GM21723 (cell line): ENCODE data around the gene TMED10.
"Not testable (repeated sequence)": the region's sequence is repeated elsewhere in the genome, so short reads cannot be mapped to it uniquely, and the experiment has no call there.

Experiments
- ATAC-seq: cut with Tn5 transposase; IDR thresholded peaks from one replicate; pipeline ENCODE4 v1.9.1; 2021; ENCODE audit warnings: mild to moderate bottlenecking, moderate library complexity; ENCODE audit not compliant: unreplicated experiment

The TMED10 gene

GRCh38 chr14:75196064-75196463 lies 19.7 kb upstream of the TMED10 start:
- ATAC-seq: no peak

- ATAC-seq: no peak
These were observed 14.7 kb upstream of the TMED10 start for GRCh38 chr14:75191100-75191499.

GRCh38 chr14:75190023-75190422 lies 13.6 kb upstream of the TMED10 start:
- ATAC-seq: no peak

GRCh38 chr14:75188520-75189268 lies 12.3 kb upstream of the TMED10 start:
- peak; percentile 62 for ATAC-seq

- ATAC-seq: no peak
These were observed 11.7 kb upstream of the TMED10 start for GRCh38 chr14:75188086-75188485.

GRCh38 chr14:75186953-75187352 lies 10.5 kb upstream of the TMED10 start:
- no peak for ATAC-seq

- no peak for ATAC-seq
These were observed 9.0 kb upstream of the TMED10 start for GRCh38 chr14:75185251-75186040.

GRCh38 chr14:75184492-75184891 lies 8.1 kb upstream of the TMED10 start:
- ATAC-seq: peak; percentile 63

- no peak for ATAC-seq
These were observed 7.6 kb upstream of the TMED10 start for GRCh38 chr14:75184039-75184438.

GRCh38 chr14:75183225-75183624 lies 6.8 kb upstream of the TMED10 start:
- ATAC-seq: no peak

- no peak for ATAC-seq
These were observed 6.4 kb upstream of the TMED10 start for GRCh38 chr14:75182821-75183220.

GRCh38 chr14:75182163-75182562 lies 5.8 kb upstream of the TMED10 start:
- ATAC-seq: not testable (repeated sequence)

- ATAC-seq: no peak
These were observed 5.1 kb upstream of the TMED10 start for GRCh38 chr14:75181293-75182062.

- ATAC-seq: peak; percentile 15
These were observed 703 bp downstream of the TMED10 start for GRCh38 chr14:75175677-75176141.

GRCh38 chr14:75174066-75174465 lies 2.3 kb downstream of the TMED10 start:
- ATAC-seq: no peak

- no peak for ATAC-seq
These were observed 5.6 kb downstream of the TMED10 start for GRCh38 chr14:75170772-75171171.

GRCh38 chr14:75168586-75169335 lies 7.7 kb downstream of the TMED10 start:
- ATAC-seq: no peak

GRCh38 chr14:75167325-75167724 lies 9.1 kb downstream of the TMED10 start:
- ATAC-seq: no peak

- ATAC-seq: no peak
These were observed 10.6 kb downstream of the TMED10 start for GRCh38 chr14:75165586-75166391.

GRCh38 chr14:75164809-75165208 lies 11.6 kb downstream of the TMED10 start:
- no peak for ATAC-seq
